GM12873 (cell line): ENCODE data around the gene FAM117A.

Experiments
- CTCF ChIP-seq: IDR thresholded peaks from 2 replicates; pipeline ENCODE4 v1.5.1; 2012; ENCODE audit warnings: low read depth, mild to moderate bottlenecking, moderate library complexity, low read length, control low read depth; ENCODE audit not compliant: insufficient read depth; ENCODE audit errors: missing control alignments

FAM117A gene

DNA sequence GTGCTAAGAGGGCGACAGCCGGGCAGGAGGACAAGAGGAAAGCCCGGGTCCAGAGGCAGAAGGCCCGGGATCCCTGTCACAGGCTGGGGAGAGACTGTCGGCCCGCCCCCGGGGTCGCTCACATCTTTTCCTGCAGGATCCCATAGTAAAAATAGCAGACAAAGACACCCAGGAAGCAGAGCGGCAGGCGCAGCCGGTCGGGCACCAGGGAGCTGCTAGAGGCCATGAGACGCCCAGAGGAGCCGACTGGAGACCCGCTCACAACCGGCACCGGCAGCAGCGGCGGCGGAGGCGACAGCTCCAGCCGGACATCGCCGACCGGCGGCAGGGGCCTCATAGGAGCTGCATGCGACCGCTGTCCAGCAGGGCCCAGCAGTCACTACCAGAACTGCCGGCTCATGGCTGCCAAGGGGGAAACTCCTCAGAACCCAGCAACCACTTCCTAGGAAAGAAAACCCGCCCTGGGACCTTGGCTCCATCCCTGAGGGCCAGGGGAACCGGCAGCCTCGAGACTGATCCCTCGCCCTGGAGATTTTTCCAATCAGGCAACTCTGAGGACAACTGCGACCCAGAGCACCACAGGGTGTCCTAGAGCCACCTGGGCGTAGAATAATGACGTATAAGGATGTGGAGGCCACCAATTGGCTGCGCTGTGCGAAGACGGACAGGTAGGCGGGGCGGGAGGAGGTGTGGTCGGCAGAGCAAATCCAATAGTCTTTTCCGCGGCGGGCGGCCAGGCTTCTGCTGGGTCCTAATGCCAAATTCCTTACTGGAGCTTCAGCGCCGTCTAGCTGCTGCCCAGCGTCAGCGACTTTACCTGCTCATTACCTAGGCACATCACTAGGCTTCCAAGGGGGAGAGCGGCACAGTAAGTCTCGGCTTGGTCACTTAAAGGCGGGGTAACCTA is 56.1 kb downstream of the FAM117A start, which contains the start of gene SLC35B1:
Gene SLC35B1, minus strand, starts transcription at position 357 of the 907 bp plus-strand sequence. Its CDS starts 131 bp downstream, at position 226.
- TF ChIP-seq CTCF, result peak; percentile 98

- TF ChIP-seq CTCF, result peak; percentile 16
Measured at GRCh38 chr17:49707246-49707607, 56.7 kb downstream of the FAM117A start.

DNA sequence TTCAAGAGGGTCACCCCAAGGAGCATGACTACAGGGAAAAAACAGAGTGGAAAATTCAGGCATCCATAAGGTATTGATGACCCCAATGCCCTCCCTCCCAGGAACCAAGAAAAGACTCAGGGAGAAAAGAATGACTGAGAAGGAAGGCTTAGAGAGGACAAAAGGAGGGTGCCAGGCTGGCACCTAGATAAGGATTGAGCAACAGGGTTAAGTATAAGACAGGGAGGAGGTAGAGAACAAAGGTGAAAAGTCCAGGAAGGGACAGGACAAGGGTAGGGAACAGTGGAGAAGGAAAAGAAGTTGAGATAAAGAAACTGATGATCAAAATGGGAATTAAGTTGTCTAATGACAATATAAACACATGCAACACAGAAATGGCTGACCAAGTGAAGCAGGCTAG is 58.7 kb downstream of the FAM117A start:
- TF ChIP-seq CTCF, result no peak

DNA sequence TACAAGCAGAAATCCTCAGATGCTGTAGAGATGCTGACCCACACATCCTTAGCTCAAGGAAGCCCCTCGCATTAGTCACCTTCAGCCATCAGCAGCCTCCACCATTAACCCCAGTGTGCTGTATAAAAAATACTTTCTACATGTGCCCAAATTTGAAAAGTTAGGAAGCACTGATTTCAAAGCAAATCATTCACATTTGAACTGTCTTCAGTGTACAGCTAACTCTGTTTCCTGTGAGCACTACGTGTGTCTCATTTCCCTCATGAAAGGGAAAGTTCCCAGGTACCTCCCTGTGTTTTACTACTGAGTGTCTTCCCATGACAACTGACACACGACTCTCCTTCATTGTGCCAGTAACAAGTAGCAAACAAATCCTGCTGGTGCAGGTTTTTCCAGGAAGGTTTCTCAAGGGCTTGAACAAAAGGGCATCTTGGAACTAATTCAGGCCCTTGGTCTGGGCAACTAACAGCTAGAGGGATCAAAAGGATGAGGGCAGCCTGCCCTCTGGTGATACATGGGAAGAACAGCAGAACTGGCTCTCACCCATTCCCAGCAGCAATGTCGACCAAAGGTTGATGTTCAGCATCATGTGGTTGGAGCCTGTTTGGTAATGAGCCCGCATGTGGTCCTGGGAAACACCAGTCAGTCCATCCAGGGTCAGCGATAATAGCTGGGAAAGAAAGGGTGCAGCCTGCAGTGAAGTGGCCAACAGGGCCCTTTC is 60.2 kb downstream of the FAM117A start:
- peak; percentile 64 for TF ChIP-seq CTCF

GRCh38 chr17:49700960-49701359 is 63.0 kb downstream of the FAM117A start:
- no peak for TF ChIP-seq CTCF

- no peak for TF ChIP-seq CTCF
Measured at GRCh38 chr17:49699966-49700575, 63.9 kb downstream of the FAM117A start.

DNA sequence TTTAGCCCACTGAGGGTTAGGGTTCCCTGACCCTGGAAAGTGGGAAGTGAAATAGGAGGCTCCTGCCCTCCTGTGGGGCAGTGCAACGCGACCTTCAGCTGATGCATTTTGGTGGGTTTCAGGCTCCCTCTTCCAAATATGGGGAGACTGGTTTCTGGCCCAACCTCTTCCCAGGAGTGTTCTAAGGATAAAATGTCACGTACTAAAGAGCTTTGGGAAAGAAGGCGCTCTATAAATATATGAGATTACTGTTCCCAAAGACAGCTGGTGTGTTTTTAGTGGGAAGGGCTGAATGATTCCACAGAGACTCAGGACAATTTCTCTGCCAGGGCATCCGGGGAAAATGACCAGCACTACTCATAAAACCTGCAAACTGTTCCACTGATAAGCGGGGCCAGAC is 65.9 kb downstream of the FAM117A start:
- TF ChIP-seq CTCF, result no peak
